B cell (primary cell): ENCODE measurements around the gene IARS1. TPM values are rescaled to one million over a fixed set of nuclear protein-coding genes. Genes with fewer than 3 reads are reported as not detected.

Source experiments
- ATAC-seq: fragments of 200-7000 bp; cut with Tn5 transposase; one replicate; pipeline ENCODE4 v1.10.0; 2021; ENCODE audit warnings: low read depth, mild to moderate bottlenecking, moderate number of reproducible peaks, moderate library complexity
- CTCF ChIA-PET: fragments of 350-600 bp; sonication (Branson Sonifier 250); formaldehyde crosslinking; loops from one replicate; lab custom pipeline; 2021; ENCODE audit warnings: antibody characterized with exemption, inconsistent platforms; lab: Charles Lee
- POLR2A ChIA-PET: fragments of 350-600 bp; sonication (Branson Sonifier 250); formaldehyde crosslinking; loops from one replicate; lab custom pipeline; 2021; ENCODE audit warnings: antibody characterized with exemption; lab: Charles Lee
- DNase-seq: peaks from one replicate; pipeline ENCODE4 v3.0.0; 2013
- H2AFZ ChIP-seq: 2 replicates; pipeline ENCODE4 v1.6.1; 2012; ENCODE audit warnings: mild to moderate bottlenecking, low read depth, low read length; ENCODE audit not compliant: insufficient read depth, poor library complexity, severe bottlenecking
- H3K27ac ChIP-seq, 2 donors: 1 replicate in 1 of 2; 2 replicates in 1 of 2; pipeline ENCODE4 v1.5.1; 2012 to 2013; ENCODE audit warnings: low read length in 2 of 2, mild to moderate bottlenecking in 2 of 2, moderate library complexity in 1 of 2
- H3K27me3 ChIP-seq, 4 experiments: fragments of 200-600 bp in 1 of 4; sonication (generic) in 1 of 4; replicated peaks in 1 of 4; 1 replicate in 2 of 4; 2 replicates in 2 of 4; pipeline versions ENCODE4 v1.6.1 to v1.7.0; 2013 to 2016; ENCODE audit warnings: low read length in 3 of 4, mild to moderate bottlenecking in 2 of 4, mixed read lengths in 1 of 4, moderate library complexity in 1 of 4; ENCODE audit not compliant: insufficient read depth in 4 of 4, control insufficient read depth in 3 of 4; ENCODE audit errors: control extremely low read depth in 1 of 4
- H3K36me3 ChIP-seq, 2 experiments: replicated peaks in 1 of 2; 1 replicate in 1 of 2; 2 replicates in 1 of 2; pipeline versions ENCODE4 v1.6.1 to v1.7.1; 2013; ENCODE audit warnings: low read length in 1 of 2; ENCODE audit not compliant: insufficient read depth in 2 of 2, control insufficient read depth in 1 of 2; ENCODE audit errors: control extremely low read depth in 1 of 2, extremely low read depth in 1 of 2
- H3K4me1 ChIP-seq, 2 donors: fragments of 200-600 bp in 1 of 2; sonication (generic) in 1 of 2; 1 replicate in 1 of 2; 2 replicates in 1 of 2; pipeline versions ENCODE4 v1.5.1 to v1.6.1; 2013 to 2017; ENCODE audit warnings: low read length in 2 of 2; ENCODE audit not compliant: control insufficient read depth in 2 of 2, insufficient read depth in 2 of 2
- H3K4me2 ChIP-seq: replicated peaks from 2 replicates; pipeline ENCODE3; 2012; ENCODE audit warnings: mild to moderate bottlenecking, low read depth, low read length; ENCODE audit not compliant: poor library complexity, severe bottlenecking
- H3K4me3 ChIP-seq, 5 experiments: fragments of 200-600 bp in 1 of 5; sonication (generic) in 1 of 5; 1 replicate in 3 of 5; 2 replicates in 2 of 5; pipeline versions ENCODE4 v1.5.1 to v1.7.0; 2011 to 2016; ENCODE audit warnings: low read length in 4 of 5, mild to moderate bottlenecking in 4 of 5, low read depth in 2 of 5, control low read depth in 1 of 5, moderate library complexity in 1 of 5; ENCODE audit not compliant: insufficient read depth in 1 of 5; ENCODE audit errors: control extremely low read depth in 1 of 5, extremely low read depth in 1 of 5
- H3K79me2 ChIP-seq: fragments of 200-600 bp; sonication (generic); one replicate; pipeline ENCODE4 v1.6.0; 2016; ENCODE audit warnings: low read length; ENCODE audit not compliant: control insufficient read depth, insufficient read depth
- H3K9ac ChIP-seq: fragments of 200-600 bp; sonication (generic); 2 replicates; pipeline ENCODE4 v1.6.1; 2017; ENCODE audit warnings: mild to moderate bottlenecking, low read length, moderate library complexity
- H3K9me3 ChIP-seq, 3 donors: one replicate each; pipeline versions ENCODE4 v1.6.1 to v1.7.1; 2013; ENCODE audit warnings: low read length in 2 of 3; ENCODE audit not compliant: control insufficient read depth in 2 of 3, insufficient read depth in 1 of 3; ENCODE audit errors: control extremely low read depth in 1 of 3
- H4K20me1 ChIP-seq: 2 replicates; pipeline ENCODE4 v1.6.0; 2012; ENCODE audit warnings: mild to moderate bottlenecking, low read length; ENCODE audit not compliant: insufficient read depth, control insufficient read depth, poor library complexity, severe bottlenecking
- H3K27ac Mint-ChIP-seq: one replicate; pipeline ENCODE4 v1.8.0; 2021; ENCODE audit warnings: mixed read lengths
- H3K27me3 Mint-ChIP-seq: one replicate; pipeline ENCODE4 v1.8.0; 2021; ENCODE audit warnings: mixed read lengths
- H3K4me1 Mint-ChIP-seq: one replicate; pipeline ENCODE4 v1.8.0; 2021; ENCODE audit warnings: mixed read lengths
- H3K4me3 Mint-ChIP-seq: one replicate; pipeline ENCODE4 v1.8.0; 2021; ENCODE audit warnings: mixed read lengths
- H3K9me3 Mint-ChIP-seq: one replicate; pipeline ENCODE4 v1.8.0; 2022; ENCODE audit warnings: mixed read lengths; ENCODE audit not compliant: insufficient read depth
- CTCF ChIP-seq: fragments of 200-600 bp; IDR thresholded peaks from one replicate; pipeline ENCODE4 v1.8.0; 2022; ENCODE audit warnings: antibody characterized with exemption, mild to moderate bottlenecking
- EZH2 ChIP-seq: IDR thresholded peaks from 2 replicates; pipeline ENCODE4 v1.6.1; 2012; ENCODE audit warnings: borderline replicate concordance, low read depth, mild to moderate bottlenecking, moderate library complexity, low read length; ENCODE audit not compliant: insufficient read depth, poor library complexity, severe bottlenecking
- WGBS: methylation state at CpG from one replicate; pipeline ENCODE4 v1.1.5; 2013; ENCODE audit warnings: missing lambda C conversion rate; ENCODE audit not compliant: insufficient coverage; 5-methylcytosine and 5-hydroxymethylcytosine counted together
- intact Hi-C: fragments of 100-400 bp; cut with micrococcal nuclease; formaldehyde crosslinking; loops from one replicate; pipeline ENCODE4 v1.10.0; 2022
- polyA plus RNA-seq: library from polyadenylated mRNA; depleted of rRNA; stranded (reverse); fragments of >200 nt; gene quantifications from 2 replicates; pipeline ENCODE4 v1.2.3, GENCODE V29; 2012
- small RNA-seq: library from RNA; depleted of rRNA; stranded (forward); fragments of <200 nt; gene quantifications from one replicate; pipeline ENCODE3, GENCODE V24; 2012; ENCODE audit warnings: low replicate concordance, low read depth; ENCODE audit not compliant: insufficient read length
- total RNA-seq, 2 donors: library from RNA; stranded (reverse); fragments of 120-200 nt in 1 of 2; gene quantifications; 1 replicate in 1 of 2; 2 replicates in 1 of 2; pipeline versions ENCODE4 v1.2.3 to v1.2.4, GENCODE V29; 2013 to 2022

The IARS1 gene
- total and polyA plus RNA-seq, 2 donors (not counting 1 experiment from before 2014, with no cell fraction given), result 31.6 to 82.8 TPM

- H3K4me3 Mint-ChIP-seq, result no peak overlapping the region
- TF ChIP-seq CTCF (no peak), EZH2 (no peak)
- WGBS, result 98% methylated on average over 7 of the region's 7 CpGs
- H3K9ac ChIP-seq, result no peak overlapping the region
- ATAC-seq (no peak), DNase-seq (no peak)
- no peaks in the 10 kb centered on the region for H3K79me2 ChIP-seq
- H2AFZ ChIP-seq, result no peak overlapping the region
- no peaks in the 10 kb centered on the region for H3K9me3 ChIP-seq
- intact Hi-C loops, result no loop called here
- ChIA-PET CTCF (no interaction called here), POLR2A (no interaction called here)
- H4K20me1 ChIP-seq, result no peaks in the 10 kb centered on the region
- H3K27me3 Mint-ChIP-seq, result no peaks in the 10 kb centered on the region
- no peak overlapping the region for H3K27ac Mint-ChIP-seq
- H3K4me1 Mint-ChIP-seq, result no peaks in the 10 kb centered on the region
- H3K27me3 ChIP-seq, result no peaks in the 10 kb centered on the region
- no peak overlapping the region for H3K27ac ChIP-seq
- peaks cover 5 to 92% of the 10 kb centered on the region in 2 experiments for H3K36me3 ChIP-seq
- no peaks in the 10 kb centered on the region for H3K4me1 ChIP-seq
- no peaks in the 10 kb centered on the region for H3K9me3 Mint-ChIP-seq
- no peak overlapping the region for H3K4me2 ChIP-seq
- H3K4me3 ChIP-seq, result no peak overlapping the region
Measured at GRCh38 chr9:92245005-92245797, 48.3 kb downstream of the IARS1 start.

Small RNA genes lying within 50 kb of the gene (small RNA-seq; reads per million reads assigned to genes)
- gene MIR3651 (not detected), gene SNORA84 (27.9 reads per million, percentile 91 among the genes with 10 or more reads in this experiment)

Other genes starting within 250 kb of the IARS1 start
- gene SPTLC1, start 178.3 kb downstream of the IARS1 start, total RNA-seq, result 53.5 and 57.3 TPM in 2 replicates
- 26.6 and 28.5 TPM in 2 replicates for gene SPTLC1, start 178.3 kb downstream of the IARS1 start, polyA plus RNA-seq
- 89.1 and 91.0 TPM in 2 replicates for gene NOL8, start 31.7 kb upstream of the IARS1 start, total RNA-seq
- 19.9 and 33.1 TPM in 2 replicates for gene NOL8, start 31.7 kb upstream of the IARS1 start, polyA plus RNA-seq
- gene CENPP, start 32.3 kb upstream of the IARS1 start, total RNA-seq, result 5.3 and 6.2 TPM in 2 replicates
- gene CENPP, start 32.3 kb upstream of the IARS1 start, polyA plus RNA-seq, result 1.4 and 3.1 TPM in 2 replicates
- gene OGN, start 110.9 kb upstream of the IARS1 start, total RNA-seq, result not detected in 2 replicates
- not detected in 2 replicates for gene OGN, start 110.9 kb upstream of the IARS1 start, polyA plus RNA-seq
- not detected in 2 replicates for gene OMD, start 130.8 kb upstream of the IARS1 start, total RNA-seq
- not detected in 2 replicates for gene OMD, start 130.8 kb upstream of the IARS1 start, polyA plus RNA-seq
- gene ASPN, start 188.8 kb upstream of the IARS1 start, total RNA-seq, result not detected in 2 replicates
- not detected in 2 replicates for gene ASPN, start 188.8 kb upstream of the IARS1 start, polyA plus RNA-seq
- not detected in 2 replicates for gene ECM2, start 242.3 kb upstream of the IARS1 start, total RNA-seq
- gene ECM2, start 242.3 kb upstream of the IARS1 start, polyA plus RNA-seq, result 0.09 TPM in 1 of 2 replicates, not detected in the other